Activated T-helper 2 cell treated with anti-CD3 and anti-CD28 coated beads, Interferon-gamma antibody, Interleukin-2, Interleukin-4, amounts not matched to agents 10 μg/mL and 5 μg/mL and 100 μg/mL, durations not matched to agents 14 hours and 24 hours and 36 hours (primary cell): ENCODE data around the gene APOBEC3H. TPM values are rescaled to one million over a fixed set of nuclear protein-coding genes. Genes with fewer than 3 reads are reported as not detected.

Source experiments
- DNase-seq: peaks from one replicate; pipeline ENCODE4 v3.0.0; 2021; ENCODE audit warnings: low spot score
- H3K27ac Mint-ChIP-seq: one replicate; pipeline ENCODE4 v1.8.0; 2021; ENCODE audit warnings: mixed read lengths
- H3K27me3 Mint-ChIP-seq: one replicate; pipeline ENCODE4 v1.8.0; 2021; ENCODE audit warnings: low read depth, mixed read lengths
- H3K36me3 Mint-ChIP-seq: one replicate; pipeline ENCODE4 v1.8.0; 2021; ENCODE audit warnings: low read depth, mixed read lengths
- H3K4me1 Mint-ChIP-seq: one replicate; pipeline ENCODE4 v1.8.0; 2021; ENCODE audit warnings: low read depth, mixed read lengths
- H3K4me3 Mint-ChIP-seq: one replicate; pipeline ENCODE4 v1.8.0; 2021; ENCODE audit warnings: low read depth, mild to moderate bottlenecking, moderate library complexity, mixed read lengths
- H3K9me3 Mint-ChIP-seq: one replicate; pipeline ENCODE4 v1.8.0; 2021; ENCODE audit warnings: mixed read lengths
- intact Hi-C: fragments of 100-400 bp; cut with micrococcal nuclease; formaldehyde crosslinking; loops from one replicate; pipeline ENCODE4 v1.15.1; 2023
- total RNA-seq: library from RNA; stranded (reverse); gene quantifications from 2 replicates; pipeline ENCODE4 v1.2.3, GENCODE V29; 2022

APOBEC3H gene
- total RNA-seq, 1 donor from 2014 or later = 7.3 TPM

DNA sequence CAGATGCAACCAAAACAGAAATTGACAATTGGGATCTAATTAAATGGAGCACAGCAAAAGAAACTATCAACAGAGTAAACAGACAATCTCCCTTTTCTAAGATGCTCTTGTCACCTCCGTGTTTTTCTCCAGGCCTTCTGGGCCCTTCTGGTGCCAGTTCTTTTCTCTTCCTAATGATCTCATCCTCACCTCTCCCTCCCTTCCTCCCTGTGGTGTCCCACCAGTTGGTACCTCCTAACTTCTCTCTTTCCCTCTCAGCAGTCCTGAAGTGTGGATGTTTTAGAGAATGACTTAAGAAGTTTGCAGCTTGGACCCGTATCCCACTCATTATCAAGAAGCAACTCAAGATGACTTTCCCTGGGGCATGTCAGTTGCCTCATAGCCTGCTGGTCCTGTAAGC, 6.4 kb downstream of the APOBEC3H start:
- no peaks in the 10 kb centered on the region for H3K36me3 Mint-ChIP-seq
- H3K9me3 Mint-ChIP-seq = no peaks in the 10 kb centered on the region
- no peak overlapping the region for H3K4me3 Mint-ChIP-seq
- peaks cover 25% of the 10 kb centered on the region for H3K4me1 Mint-ChIP-seq
- intact Hi-C loops = no loop called here
- no peak overlapping the region for H3K27ac Mint-ChIP-seq
- H3K27me3 Mint-ChIP-seq = no peaks in the 10 kb centered on the region
- DNase-seq = no peak

DNA sequence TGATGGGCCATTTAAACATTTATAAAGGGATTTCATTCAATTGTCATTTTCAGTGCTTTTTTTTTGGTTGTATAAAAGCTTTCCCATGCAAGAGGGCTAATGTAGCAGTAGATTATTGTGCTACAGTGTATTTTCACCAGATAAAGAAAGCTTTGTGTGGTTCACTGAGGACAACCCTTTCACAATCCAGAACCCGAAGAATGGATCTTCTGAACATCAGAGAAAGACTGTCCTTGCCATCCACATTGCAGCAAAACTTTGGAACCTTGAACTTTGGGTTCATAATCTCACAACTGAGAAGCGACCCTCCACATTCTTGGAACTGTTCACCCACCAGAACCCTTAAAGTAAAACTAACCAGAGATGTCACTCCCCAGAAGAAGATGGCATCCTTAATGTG, 9.3 kb downstream of the APOBEC3H start:
- peaks cover 9% of the 10 kb centered on the region for H3K4me1 Mint-ChIP-seq
- intact Hi-C loops = no loop called here
- H3K9me3 Mint-ChIP-seq = no peaks in the 10 kb centered on the region
- DNase-seq = no peak
- no peak overlapping the region for H3K4me3 Mint-ChIP-seq
- no peaks in the 10 kb centered on the region for H3K36me3 Mint-ChIP-seq
- H3K27ac Mint-ChIP-seq = no peak overlapping the region
- no peaks in the 10 kb centered on the region for H3K27me3 Mint-ChIP-seq

DNA sequence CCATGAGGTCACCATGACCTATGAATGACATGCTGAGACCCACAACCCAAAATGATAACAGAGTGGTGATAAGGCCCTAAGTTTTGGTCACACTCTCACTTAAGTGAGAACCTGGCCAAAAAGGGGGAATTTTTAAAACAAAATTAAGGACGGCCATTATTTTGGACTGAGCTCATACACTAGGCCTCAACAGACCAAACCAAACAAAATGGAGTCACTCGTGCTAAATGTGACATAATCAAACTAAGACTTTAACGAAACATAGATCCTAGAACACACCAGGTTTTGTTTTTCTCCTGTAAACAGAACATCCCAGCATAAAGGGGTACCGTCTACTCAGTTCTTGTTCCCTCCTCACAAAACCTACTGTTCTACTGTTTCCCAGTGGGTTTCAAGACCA, 11.4 kb downstream of the APOBEC3H start:
- Mint-ChIP-seq H3K27me3 (no peaks in the 10 kb centered on the region), H3K36me3 (no peaks in the 10 kb centered on the region), H3K9me3 (no peaks in the 10 kb centered on the region), H3K4me1 (peaks cover 10% of the 10 kb centered on the region), H3K27ac (no peak overlapping the region), H3K4me3 (no peak overlapping the region)
- intact Hi-C loops = no loop called here
- no peak for DNase-seq

DNA sequence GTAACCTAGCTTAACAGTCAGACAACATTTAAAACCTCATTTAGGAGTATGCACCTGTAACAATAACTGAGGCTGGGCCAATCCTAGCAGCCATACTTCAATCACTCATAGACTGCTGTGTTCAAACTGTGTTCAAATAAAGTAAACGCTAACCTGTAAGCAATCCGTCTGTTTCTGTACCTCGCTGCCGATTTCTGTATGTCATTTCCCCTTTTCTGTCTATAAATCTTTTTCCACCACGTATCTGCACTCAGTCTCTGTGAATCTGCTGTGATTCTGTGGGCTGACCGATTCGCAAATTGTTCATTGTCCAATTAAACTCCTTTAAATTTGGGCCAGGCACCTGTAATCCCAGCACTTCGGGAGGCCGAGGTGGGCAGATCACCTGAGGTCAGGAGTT, 12.3 kb downstream of the APOBEC3H start:
- peaks cover 14% of the 10 kb centered on the region for H3K4me1 Mint-ChIP-seq
- no peaks in the 10 kb centered on the region for H3K36me3 Mint-ChIP-seq
- intact Hi-C loops = no loop called here
- H3K4me3 Mint-ChIP-seq = no peak overlapping the region
- no peaks in the 10 kb centered on the region for H3K9me3 Mint-ChIP-seq
- no peaks in the 10 kb centered on the region for H3K27me3 Mint-ChIP-seq
- no peak for DNase-seq
- no peak overlapping the region for H3K27ac Mint-ChIP-seq

DNA sequence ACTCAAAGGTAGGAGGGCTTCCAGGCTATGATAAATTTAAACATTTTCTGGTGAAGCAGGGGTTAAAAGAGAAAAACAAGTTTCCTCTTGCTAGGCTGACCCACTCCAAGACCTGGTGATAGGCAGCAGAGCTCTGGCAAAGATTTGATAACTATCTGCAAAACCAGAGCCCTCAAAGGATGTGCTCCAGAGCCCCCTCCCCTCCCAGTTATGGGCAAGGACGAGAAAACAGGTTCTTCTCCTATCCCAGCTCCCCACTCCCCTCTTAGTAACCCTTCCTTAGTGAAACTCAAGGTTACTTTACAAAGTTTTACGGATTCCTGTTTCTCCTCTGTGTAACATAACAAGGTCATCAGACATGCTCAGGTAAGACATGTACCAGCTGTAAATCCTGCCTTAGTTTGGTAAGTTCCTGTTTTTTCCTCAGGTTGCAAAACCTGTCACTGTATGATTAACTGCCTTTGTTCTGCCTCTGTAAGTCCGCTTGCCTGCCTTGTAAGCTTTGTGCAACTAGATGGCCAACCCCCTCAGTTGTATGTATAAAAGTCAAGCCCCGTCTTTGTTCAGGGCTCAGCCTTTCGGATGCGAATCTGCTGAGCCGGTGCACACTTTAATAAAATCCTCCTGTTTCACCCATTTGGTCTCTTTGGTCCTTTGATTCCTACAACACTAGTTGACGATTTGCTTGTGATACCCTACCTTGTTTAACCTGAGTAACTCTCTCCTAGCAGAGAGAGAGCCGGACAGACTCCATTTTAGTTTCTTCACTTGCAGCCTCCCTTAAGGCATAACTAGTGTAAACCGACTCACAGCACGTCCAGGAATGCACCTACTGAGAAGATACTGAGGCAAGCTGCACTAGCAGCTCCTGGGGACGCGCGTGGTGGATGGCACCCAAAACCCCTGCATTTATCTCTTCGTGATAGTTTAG, 13.9 kb downstream of the APOBEC3H start:
- no peaks in the 10 kb centered on the region for H3K36me3 Mint-ChIP-seq
- H3K4me1 Mint-ChIP-seq = peaks cover 26% of the 10 kb centered on the region
- no peak for DNase-seq
- no peaks in the 10 kb centered on the region for H3K9me3 Mint-ChIP-seq
- intact Hi-C loops = no loop called here
- H3K27ac Mint-ChIP-seq = peak overlapping the region; percentile 9
- H3K4me3 Mint-ChIP-seq = no peak overlapping the region
- H3K27me3 Mint-ChIP-seq = no peaks in the 10 kb centered on the region

DNA sequence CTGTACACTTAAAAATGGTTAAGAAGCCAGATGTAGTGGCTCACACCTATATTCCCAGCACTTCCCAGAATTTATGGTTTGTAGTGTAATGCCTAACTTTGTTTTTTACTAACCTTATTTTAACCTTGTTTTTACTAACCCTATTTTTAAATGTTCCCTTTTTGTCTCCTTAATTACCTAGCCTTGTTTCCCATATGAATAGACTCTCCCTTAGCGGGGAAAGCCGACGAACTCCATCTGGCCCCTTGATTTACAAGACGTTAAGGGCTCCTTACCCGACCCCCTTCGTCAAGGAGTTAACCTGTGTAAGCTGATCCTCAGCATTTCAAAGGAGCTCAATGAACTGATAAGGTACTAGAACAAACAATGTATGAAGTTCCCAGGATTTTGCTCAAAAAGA, 17.1 kb downstream of the APOBEC3H start:
- no peak overlapping the region for H3K4me3 Mint-ChIP-seq
- H3K27ac Mint-ChIP-seq = no peak overlapping the region
- H3K36me3 Mint-ChIP-seq = no peaks in the 10 kb centered on the region
- peaks cover 48% of the 10 kb centered on the region for H3K4me1 Mint-ChIP-seq
- intact Hi-C loops = no loop called here
- H3K9me3 Mint-ChIP-seq = no peaks in the 10 kb centered on the region
- no peaks in the 10 kb centered on the region for H3K27me3 Mint-ChIP-seq
- DNase-seq = no peak

DNA sequence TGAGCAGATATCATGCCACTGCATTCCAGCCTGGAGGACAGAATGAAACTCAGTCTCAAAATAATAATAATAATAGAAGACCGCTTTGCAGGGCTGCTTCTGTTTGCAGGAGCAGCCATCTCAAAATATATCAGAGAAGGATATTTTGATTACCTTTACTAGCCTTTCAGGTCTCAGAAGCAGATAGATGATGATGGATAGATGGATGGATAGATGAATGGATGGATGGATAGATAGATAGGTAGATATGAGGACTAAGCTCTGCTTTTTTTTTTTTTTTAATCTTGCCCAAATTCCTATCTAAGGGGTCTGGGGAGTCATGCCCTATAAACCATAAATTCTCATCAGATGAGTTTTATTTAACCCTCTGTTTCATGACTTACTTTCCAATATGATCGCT, 18.5 kb downstream of the APOBEC3H start:
- H3K4me3 Mint-ChIP-seq = no peak overlapping the region
- H3K27ac Mint-ChIP-seq = peak overlapping the region; percentile 56
- H3K36me3 Mint-ChIP-seq = no peaks in the 10 kb centered on the region

DNA sequence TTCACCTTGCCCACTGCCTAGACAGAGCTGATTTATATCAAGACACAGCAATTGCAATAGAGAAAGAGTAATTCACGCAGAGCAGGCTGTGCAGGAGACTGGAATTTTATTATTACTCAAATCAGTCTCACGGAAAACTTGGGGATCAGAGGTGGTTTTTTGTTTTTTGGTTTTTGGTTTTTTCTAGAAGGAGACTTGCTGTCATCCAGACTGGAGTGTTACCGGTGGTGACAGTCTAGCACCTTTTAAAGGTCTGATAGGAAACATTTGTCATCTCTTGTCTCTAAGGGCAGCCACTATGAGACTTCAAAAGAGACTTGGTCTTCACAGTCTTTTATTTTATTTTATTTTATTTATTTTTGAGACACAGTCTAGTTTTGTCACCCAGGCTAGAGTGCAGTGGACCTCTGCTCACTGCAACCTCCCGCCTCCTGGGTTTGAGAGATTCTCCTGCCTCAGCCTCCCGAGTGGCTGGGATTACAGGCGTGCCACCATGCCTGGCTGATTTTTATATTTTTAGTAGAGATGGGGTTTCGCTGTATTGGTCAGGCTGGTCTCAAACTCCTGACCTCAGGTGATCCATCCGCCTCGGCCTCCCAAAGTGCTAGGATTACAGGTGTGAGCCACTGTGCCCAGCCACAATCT, 19.1 kb downstream of the APOBEC3H start:
- H3K27me3 Mint-ChIP-seq = no peaks in the 10 kb centered on the region
- H3K36me3 Mint-ChIP-seq = no peaks in the 10 kb centered on the region
- peaks cover 44% of the 10 kb centered on the region for H3K4me1 Mint-ChIP-seq
- H3K9me3 Mint-ChIP-seq = no peaks in the 10 kb centered on the region
- intact Hi-C loops = loop anchor here (2.0 to 5.0 kb wide), 4 partner anchors 25 to 245 kb away; partner anchors contain the start of gene APOBEC3C
- H3K27ac Mint-ChIP-seq = peak overlapping the region; percentile 90
- no peak for DNase-seq
- no peak overlapping the region for H3K4me3 Mint-ChIP-seq

More for the DNA sequence above, 18.5 kb downstream of the APOBEC3H start:
- Mint-ChIP-seq H3K27me3 (no peaks in the 10 kb centered on the region), H3K4me1 (peaks cover 48% of the 10 kb centered on the region), H3K9me3 (no peaks in the 10 kb centered on the region)
- intact Hi-C loops = loop anchor here (5.0 kb wide), 1 partner anchor 173 kb away; no protein-coding TSS in a partner anchor
- no peak for DNase-seq

DNA sequence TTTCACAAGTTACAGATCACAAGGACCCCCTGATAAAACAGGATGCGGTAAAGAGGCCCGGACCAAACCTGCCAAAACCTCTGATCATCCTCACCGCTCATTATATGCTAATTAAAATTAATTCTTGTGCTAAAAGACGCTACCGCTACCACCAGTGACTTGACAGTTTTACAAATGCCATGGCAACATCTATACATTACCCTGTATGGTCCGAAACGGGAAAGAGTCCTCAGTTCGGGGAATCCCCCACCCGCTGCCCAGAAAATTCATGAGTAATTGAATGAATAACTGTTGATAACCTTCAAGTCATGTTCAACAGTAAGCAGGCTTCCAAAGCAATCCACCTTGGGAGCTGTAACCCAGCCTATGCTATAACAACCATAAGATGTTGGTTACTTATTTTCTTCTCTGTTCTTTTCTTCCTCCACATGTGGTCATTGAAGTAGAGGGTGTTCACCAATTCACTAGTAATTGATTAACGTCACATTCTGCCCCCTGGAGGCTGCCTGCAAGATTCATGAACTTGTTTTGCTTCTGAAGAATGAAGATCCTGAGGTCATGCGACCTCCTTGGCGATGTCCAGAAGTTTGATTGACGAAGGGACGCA, 20.6 kb downstream of the APOBEC3H start:
- H3K9me3 Mint-ChIP-seq = no peaks in the 10 kb centered on the region
- intact Hi-C loops = loop anchor here (1.0 to 5.0 kb wide), 5 partner anchors 27 to 247 kb away; partner anchors contain the start of genes APOBEC3C and APOBEC3G

DNA sequence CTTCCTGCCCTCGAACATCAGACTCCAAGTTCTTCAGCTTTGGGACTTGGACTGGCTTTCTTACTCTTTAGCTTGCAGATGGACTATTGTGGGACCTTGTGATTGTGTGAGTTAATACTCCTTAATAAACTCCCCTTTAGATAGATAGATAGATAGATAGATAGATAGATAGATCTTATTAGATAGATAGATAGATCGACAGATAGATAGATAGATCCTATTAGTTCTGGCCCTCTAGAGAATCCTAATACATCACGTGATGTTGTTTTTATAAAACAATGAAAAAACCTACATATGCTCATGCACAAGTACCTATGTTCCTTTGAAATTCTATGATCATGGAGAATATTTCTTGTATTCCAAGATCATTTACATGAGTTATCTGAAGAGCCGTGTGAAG, 23.9 kb downstream of the APOBEC3H start:
- H3K36me3 Mint-ChIP-seq = no peaks in the 10 kb centered on the region
- no peak overlapping the region for H3K4me3 Mint-ChIP-seq
- H3K27ac Mint-ChIP-seq = no peak overlapping the region
- H3K27me3 Mint-ChIP-seq = no peaks in the 10 kb centered on the region
- no peaks in the 10 kb centered on the region for H3K9me3 Mint-ChIP-seq
- intact Hi-C loops = no loop called here
- DNase-seq = no peak
- peaks cover 29% of the 10 kb centered on the region for H3K4me1 Mint-ChIP-seq

More for the DNA sequence above, 20.6 kb downstream of the APOBEC3H start:
- Mint-ChIP-seq H3K27me3 (no peaks in the 10 kb centered on the region), H3K4me3 (peak overlapping the region; percentile 41), H3K36me3 (no peaks in the 10 kb centered on the region), H3K4me1 (peaks cover 50% of the 10 kb centered on the region), H3K27ac (peak overlapping the region; percentile 90)
- DNase-seq = peak; percentile 58

DNA sequence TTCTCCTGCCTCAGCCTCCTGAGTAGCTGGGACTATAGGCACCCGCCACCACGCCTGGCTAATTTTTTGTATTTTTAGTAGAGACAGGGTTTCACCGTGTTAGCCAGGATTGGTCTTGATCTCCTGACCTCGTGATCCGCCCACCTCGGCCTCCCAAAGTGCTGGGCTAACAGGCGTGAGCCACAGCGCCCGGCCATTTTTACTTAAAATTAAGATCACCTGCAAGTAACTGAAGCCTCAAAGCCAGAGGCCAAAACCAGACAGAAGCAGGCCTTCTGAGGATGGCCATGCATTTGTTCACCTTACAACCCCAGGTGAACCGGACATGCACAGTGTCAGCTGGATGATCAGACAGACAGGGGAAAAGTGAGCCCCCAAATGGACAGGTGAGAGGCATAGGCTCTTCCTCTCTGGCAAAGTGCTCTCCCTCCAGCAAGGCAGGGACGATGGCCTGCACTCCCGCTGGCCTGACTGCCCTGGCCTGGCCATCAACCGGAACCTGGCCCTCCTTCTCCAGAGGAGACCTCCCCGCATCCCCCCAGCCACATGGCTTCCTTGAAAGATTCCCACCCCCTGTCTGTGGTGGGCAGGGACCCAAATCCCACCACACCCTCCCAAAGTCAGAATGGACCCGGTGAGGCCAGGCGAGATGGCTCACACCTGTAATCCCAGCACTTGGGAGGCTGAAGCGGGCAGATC, 25.9 kb downstream of the APOBEC3H start:
- intact Hi-C loops = no loop called here
- no peak overlapping the region for H3K27ac Mint-ChIP-seq
- no peaks in the 10 kb centered on the region for H3K27me3 Mint-ChIP-seq
- DNase-seq = no peak
- no peaks in the 10 kb centered on the region for H3K9me3 Mint-ChIP-seq
- peaks cover 13% of the 10 kb centered on the region for H3K4me1 Mint-ChIP-seq
- no peaks in the 10 kb centered on the region for H3K36me3 Mint-ChIP-seq
- H3K4me3 Mint-ChIP-seq = no peak overlapping the region

DNA sequence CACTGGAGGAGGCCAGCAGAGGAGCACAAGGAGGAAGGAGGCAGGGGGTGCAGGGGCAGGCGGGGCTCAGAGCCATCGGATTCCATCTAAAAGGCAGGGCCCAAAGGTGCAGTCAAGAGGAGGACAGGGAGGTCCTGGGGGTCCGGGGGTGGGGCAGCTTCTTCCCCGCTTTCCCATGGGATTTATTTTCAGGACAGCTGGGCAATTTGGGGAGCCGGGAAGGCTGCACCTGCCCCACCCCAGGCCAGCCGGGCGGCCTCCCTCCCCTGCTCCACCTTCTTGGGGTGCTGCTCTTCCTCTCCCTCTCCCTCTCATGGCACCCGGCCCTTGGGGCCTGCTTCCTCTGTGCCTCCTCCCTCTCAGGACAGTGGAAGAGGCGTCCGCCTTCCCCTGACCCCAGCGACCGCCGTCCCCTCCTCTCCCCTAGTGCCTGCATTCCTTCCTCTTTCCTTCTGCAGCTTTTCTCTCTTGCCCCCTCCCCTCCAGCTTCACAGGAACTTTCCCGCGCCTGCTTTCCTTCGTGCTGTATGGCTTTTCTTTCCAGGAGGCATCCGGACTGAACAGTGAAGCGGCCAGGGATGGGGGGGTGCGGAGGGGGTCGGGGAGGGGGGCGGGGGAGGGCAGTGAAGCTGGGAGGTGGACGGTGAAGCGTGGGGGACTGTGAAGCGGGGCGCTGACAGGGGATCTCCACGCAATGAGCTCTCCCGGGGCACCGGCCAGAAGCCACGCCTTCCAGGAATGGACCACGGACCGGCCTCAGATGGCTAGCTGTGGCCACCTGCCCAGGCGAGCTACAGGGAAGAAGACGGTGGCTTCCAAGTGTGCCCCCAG, 26.9 kb downstream of the APOBEC3H start:
- Mint-ChIP-seq H3K9me3 (no peaks in the 10 kb centered on the region), H3K36me3 (no peaks in the 10 kb centered on the region), H3K4me3 (no peak overlapping the region), H3K27ac (no peak overlapping the region), H3K4me1 (peaks cover 9% of the 10 kb centered on the region), H3K27me3 (no peaks in the 10 kb centered on the region)
- DNase-seq = no peak
- intact Hi-C loops = no loop called here
